Stomach (tissue), 4 donors: ENCODE data around the gene NELFB.

Experiments used
- EP300 ChIP-seq: sonication (generic); formaldehyde crosslinking; IDR thresholded peaks from one replicate; pipeline ENCODE4 v1.6.1; 2017; ENCODE audit warnings: antibody characterized with exemption
- POLR2A ChIP-seq, 4 donors: fragments of 450-650 bp; IDR thresholded peaks; one replicate each; pipeline ENCODE4 v1.6.1; 2016; ENCODE audit warnings: antibody characterized with exemption in 4 of 4, control low read depth in 2 of 4, mild to moderate bottlenecking in 1 of 4, moderate library complexity in 1 of 4
- POLR2AphosphoS5 ChIP-seq, 3 donors: sonication (generic); formaldehyde crosslinking; IDR thresholded peaks; one replicate each; pipeline ENCODE4 v1.6.1; 2016; ENCODE audit warnings: antibody characterized with exemption in 3 of 3
- TF ChIP-seq, protein P1 (sequence below), 7 experiments: fragments of 450-650 bp in 4 of 7; fragments of 200-600 bp in 3 of 7; sonication (generic) in 3 of 7; IDR thresholded peaks; one replicate each; pipeline ENCODE4 v1.5.1; 2016 to 2019; ENCODE audit warnings: antibody characterized with exemption in 7 of 7, control low read depth in 2 of 7, mild to moderate bottlenecking in 1 of 7

DNA sequence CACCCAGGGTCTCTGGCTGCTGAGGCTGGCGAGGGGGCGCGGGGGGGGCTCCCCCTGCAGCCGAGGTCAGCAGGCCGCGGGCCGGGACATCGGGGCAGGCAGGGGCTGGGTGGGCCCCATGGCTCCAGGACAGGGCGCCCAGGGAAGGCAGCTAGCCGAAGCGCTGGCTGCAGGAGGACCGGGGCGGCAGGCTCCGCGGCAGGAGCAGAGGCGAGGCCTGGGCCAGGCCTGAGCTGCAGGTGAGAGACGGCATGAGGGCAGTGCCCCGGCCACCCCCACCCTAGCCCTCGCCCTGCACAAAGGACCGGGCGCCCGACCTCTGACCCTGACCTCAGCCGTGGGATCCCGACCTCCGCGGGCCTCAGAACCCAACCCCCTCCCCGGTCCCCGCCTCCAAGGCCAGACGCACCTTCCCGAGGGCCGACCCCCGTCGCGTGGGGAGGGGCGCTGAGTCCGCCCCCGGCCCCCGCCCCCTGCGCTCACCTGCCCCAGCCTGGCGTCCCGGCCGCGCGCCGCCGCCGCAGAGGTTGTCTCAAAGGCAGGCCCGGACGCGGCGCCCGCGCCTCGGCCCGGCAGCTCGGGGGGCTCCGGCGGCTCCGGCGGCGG is 33.5 kb upstream of the NELFB start:
- TF ChIP-seq, protein P1, sequence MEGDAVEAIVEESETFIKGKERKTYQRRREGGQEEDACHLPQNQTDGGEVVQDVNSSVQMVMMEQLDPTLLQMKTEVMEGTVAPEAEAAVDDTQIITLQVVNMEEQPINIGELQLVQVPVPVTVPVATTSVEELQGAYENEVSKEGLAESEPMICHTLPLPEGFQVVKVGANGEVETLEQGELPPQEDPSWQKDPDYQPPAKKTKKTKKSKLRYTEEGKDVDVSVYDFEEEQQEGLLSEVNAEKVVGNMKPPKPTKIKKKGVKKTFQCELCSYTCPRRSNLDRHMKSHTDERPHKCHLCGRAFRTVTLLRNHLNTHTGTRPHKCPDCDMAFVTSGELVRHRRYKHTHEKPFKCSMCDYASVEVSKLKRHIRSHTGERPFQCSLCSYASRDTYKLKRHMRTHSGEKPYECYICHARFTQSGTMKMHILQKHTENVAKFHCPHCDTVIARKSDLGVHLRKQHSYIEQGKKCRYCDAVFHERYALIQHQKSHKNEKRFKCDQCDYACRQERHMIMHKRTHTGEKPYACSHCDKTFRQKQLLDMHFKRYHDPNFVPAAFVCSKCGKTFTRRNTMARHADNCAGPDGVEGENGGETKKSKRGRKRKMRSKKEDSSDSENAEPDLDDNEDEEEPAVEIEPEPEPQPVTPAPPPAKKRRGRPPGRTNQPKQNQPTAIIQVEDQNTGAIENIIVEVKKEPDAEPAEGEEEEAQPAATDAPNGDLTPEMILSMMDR (IDR thresholded peaks at IDR 0.05) = no peak
- TF ChIP-seq POLR2AphosphoS5 (IDR thresholded peaks at IDR 0.05) = no peak
- TF ChIP-seq POLR2A (IDR thresholded peaks at IDR 0.05) = no peak
- no peak for TF ChIP-seq EP300
